H1 (cell line): ENCODE data around the gene ACTR6. TPM values are rescaled to one million over a fixed set of nuclear protein-coding genes. Genes with fewer than 3 reads are reported as not detected.

Experiments used
- CTCF ChIA-PET: fragments of 300-600 bp; sonication (Branson Sonifier 250); formaldehyde crosslinking; loops from one replicate; lab custom pipeline; 2021; ENCODE audit not compliant: partially characterized antibody; lab: Charles Lee
- POLR2A ChIA-PET: fragments of 300-600 bp; sonication (Branson Sonifier 250); formaldehyde crosslinking; loops from one replicate; lab custom pipeline; 2021; ENCODE audit warnings: inconsistent platforms; ENCODE audit not compliant: partially characterized antibody; lab: Charles Lee
- DNase-seq, 2 experiments: peaks; one replicate each; pipeline versions ENCODE4 v3.0.0 to v3.0.0-alpha.2; 2010 to 2022; ENCODE audit warnings: low spot score in 2 of 2, low read depth in 1 of 2, mixed read lengths in 1 of 2
- FAIRE-seq: peaks from 2 replicates; lab custom pipeline; 2011; peaks lifted over from hg19 to GRCh38; lab: Jason Lieb, UNC
- H2AFZ ChIP-seq: 2 replicates; pipeline ENCODE4 v1.8.1; 2012; ENCODE audit warnings: low read length, inconsistent platforms
- H2AK5ac ChIP-seq: 2 replicates; pipeline ENCODE4 v1.6.1; 2013; ENCODE audit warnings: low read depth, low read length
- H2BK120ac ChIP-seq: replicated peaks from 2 replicates; pipeline ENCODE3; 2013; ENCODE audit warnings: low read depth, low read length, inconsistent platforms
- H2BK12ac ChIP-seq: 2 replicates; pipeline ENCODE4 v1.6.1; 2013; ENCODE audit warnings: low read depth, low read length
- H2BK15ac ChIP-seq: 2 replicates; pipeline ENCODE4 v1.6.1; 2013; ENCODE audit warnings: low read length
- H2BK20ac ChIP-seq: 2 replicates; pipeline ENCODE4 v1.6.1; 2013; ENCODE audit warnings: low read length
- H2BK5ac ChIP-seq: 2 replicates; pipeline ENCODE4 v1.6.1; 2013; ENCODE audit warnings: low read depth, low read length
- H3K14ac ChIP-seq: 2 replicates; pipeline ENCODE4 v1.6.1; 2013; ENCODE audit warnings: inconsistent platforms; ENCODE audit not compliant: insufficient read length
- H3K18ac ChIP-seq: 2 replicates; pipeline ENCODE4 v1.6.1; 2013; ENCODE audit warnings: low read length; ENCODE audit errors: extremely low read depth
- H3K23ac ChIP-seq: 2 replicates; pipeline ENCODE4 v1.6.1; 2013; ENCODE audit warnings: inconsistent platforms; ENCODE audit not compliant: insufficient read length
- H3K23me2 ChIP-seq: 2 replicates; pipeline ENCODE4 v1.6.1; 2013; ENCODE audit warnings: low read depth, low read length
- H3K27ac ChIP-seq: 2 replicates; pipeline ENCODE4 v1.6.1; 2011; ENCODE audit warnings: low read depth, low read length, inconsistent platforms
- H3K27me3 ChIP-seq, 4 experiments: replicated peaks in 1 of 4; 1 replicate in 1 of 4; 2 replicates in 3 of 4; pipeline versions ENCODE4 v1.6.1 to v1.8.1; 2011 to 2013; ENCODE audit warnings: low read length in 3 of 4, mild to moderate bottlenecking in 3 of 4, inconsistent platforms in 2 of 4, mixed read lengths in 2 of 4, moderate library complexity in 1 of 4; ENCODE audit not compliant: control insufficient read depth in 3 of 4, insufficient read depth in 3 of 4; ENCODE audit errors: extremely low read depth in 1 of 4
- H3K36me3 ChIP-seq, 4 experiments: 2 replicates each; pipeline versions ENCODE4 v1.6.1 to v1.8.1; 2011 to 2013; ENCODE audit warnings: mild to moderate bottlenecking in 4 of 4, low read length in 3 of 4, moderate library complexity in 2 of 4, control low read depth in 1 of 4, inconsistent platforms in 1 of 4; ENCODE audit not compliant: insufficient read depth in 4 of 4, control insufficient read depth in 2 of 4
- H3K4ac ChIP-seq: replicated peaks from 2 replicates; pipeline ENCODE3; 2013; ENCODE audit warnings: low read length, low read depth, mixed read lengths, inconsistent platforms; ENCODE audit not compliant: insufficient read length
- H3K4me1 ChIP-seq, 4 experiments: replicated peaks in 1 of 4; 1 replicate in 1 of 4; 2 replicates in 3 of 4; pipeline versions ENCODE4 v1.6.1 to v1.8.1; 2011 to 2013; ENCODE audit warnings: low read length in 3 of 4, inconsistent platforms in 2 of 4, mixed read lengths in 1 of 4; ENCODE audit not compliant: insufficient read depth in 4 of 4, control insufficient read depth in 3 of 4
- H3K4me2 ChIP-seq, 2 experiments: 2 replicates each; pipeline versions ENCODE4 v1.6.1 to v1.8.1; 2011 to 2013; ENCODE audit warnings: low read depth in 2 of 2, low read length in 2 of 2, control low read depth in 1 of 2, inconsistent platforms in 1 of 2, mild to moderate bottlenecking in 1 of 2; ENCODE audit not compliant: insufficient read depth in 1 of 2
- H3K4me3 ChIP-seq, 4 experiments: fragments of 200-600, 300-600 bp in 1 of 4; sonication (generic), shearing (Covaris generic), sonication (Bioruptor Twin) in 1 of 4; 2 replicates each; pipeline versions ENCODE4 v1.5.1 to v1.8.1; 2011 to 2016; ENCODE audit warnings: low read length in 4 of 4, low read depth in 3 of 4, control low read depth in 2 of 4, inconsistent platforms in 2 of 4, mild to moderate bottlenecking in 2 of 4, mixed read lengths in 1 of 4, moderate library complexity in 1 of 4; ENCODE audit not compliant: insufficient read depth in 2 of 4; ENCODE audit errors: extremely low read depth in 1 of 4
- H3K56ac ChIP-seq: replicated peaks from 2 replicates; pipeline ENCODE3; 2013; ENCODE audit warnings: low read depth, mild to moderate bottlenecking, mixed read lengths, low read length, inconsistent platforms; ENCODE audit not compliant: insufficient read length
- H3K79me1 ChIP-seq: 2 replicates; pipeline ENCODE4 v1.6.1; 2013; ENCODE audit warnings: low read depth, low read length, control low read depth
- H3K79me2 ChIP-seq, 2 experiments: 2 replicates each; pipeline versions ENCODE4 v1.6.1 to v1.8.1; 2012 to 2013; ENCODE audit warnings: low read length in 2 of 2, mild to moderate bottlenecking in 2 of 2, inconsistent platforms in 1 of 2; ENCODE audit not compliant: insufficient read depth in 2 of 2, control insufficient read depth in 1 of 2
- H3K9ac ChIP-seq, 4 experiments: replicated peaks in 1 of 4; 1 replicate in 1 of 4; 2 replicates in 3 of 4; pipeline versions ENCODE4 v1.6.1 to v1.8.1; 2011 to 2013; ENCODE audit warnings: low read depth in 3 of 4, low read length in 3 of 4, control low read depth in 2 of 4, mild to moderate bottlenecking in 2 of 4, moderate library complexity in 2 of 4, inconsistent platforms in 1 of 4; ENCODE audit errors: extremely low read depth in 1 of 4
- H3K9me3 ChIP-seq, 2 experiments: 2 replicates each; pipeline versions ENCODE4 v1.6.1 to v1.8.1; 2012 to 2013; ENCODE audit warnings: mild to moderate bottlenecking in 2 of 2, moderate library complexity in 2 of 2, control low read depth in 1 of 2, inconsistent platforms in 1 of 2, low read depth in 1 of 2, low read length in 1 of 2, mixed read lengths in 1 of 2; ENCODE audit not compliant: insufficient read depth in 2 of 2
- H4K20me1 ChIP-seq, 2 experiments: replicated peaks in 1 of 2; 2 replicates each; pipeline versions ENCODE3 to v1.8.1; 2011 to 2013; ENCODE audit warnings: inconsistent platforms in 2 of 2, low read length in 2 of 2, mild to moderate bottlenecking in 1 of 2; ENCODE audit not compliant: insufficient read depth in 2 of 2, control insufficient read depth in 1 of 2
- H4K5ac ChIP-seq: 2 replicates; pipeline ENCODE4 v1.6.1; 2013; ENCODE audit warnings: low read length, low read depth, mixed read lengths, inconsistent platforms; ENCODE audit not compliant: insufficient read length
- H4K8ac ChIP-seq: 2 replicates; pipeline ENCODE4 v1.8.0; 2013; ENCODE audit warnings: mild to moderate bottlenecking, moderate library complexity, low read length, inconsistent platforms; ENCODE audit not compliant: insufficient read depth; ENCODE audit errors: extremely low read depth
- H4K91ac ChIP-seq: replicated peaks from 2 replicates; pipeline ENCODE3; 2013; ENCODE audit warnings: low read length, mixed read lengths, inconsistent platforms; ENCODE audit not compliant: insufficient read length
- CREB1 ChIP-seq: IDR thresholded peaks from 2 replicates; pipeline ENCODE4 v1.6.1; 2012; ENCODE audit warnings: inconsistent platforms
- HDAC2 ChIP-seq, 2 experiments: fragments of 300-600 bp in 1 of 2; sonication (generic) in 1 of 2; IDR thresholded peaks; 2 replicates each; pipeline ENCODE4 v1.6.1; 2011 to 2012; ENCODE audit warnings: low read depth in 2 of 2, low read length in 2 of 2, mild to moderate bottlenecking in 2 of 2, moderate library complexity in 2 of 2, borderline replicate concordance in 1 of 2, inconsistent platforms in 1 of 2
- JUN ChIP-seq: IDR thresholded peaks from 2 replicates; pipeline ENCODE4 v1.6.1; 2011; ENCODE audit warnings: low read depth, mild to moderate bottlenecking, improper control_type of control experiment, low read length
- MAFK ChIP-seq: IDR thresholded peaks from 2 replicates; pipeline ENCODE4 v1.6.1; 2012; ENCODE audit warnings: low read depth, mild to moderate bottlenecking, improper control_type of control experiment, low read length
- POLR2A ChIP-seq, 2 experiments: IDR thresholded peaks; 1 replicate in 1 of 2; 2 replicates in 1 of 2; pipeline ENCODE4 v1.6.1; 2011; ENCODE audit warnings: low read depth in 2 of 2, low read length in 2 of 2, mild to moderate bottlenecking in 2 of 2; ENCODE audit errors: control extremely low read depth in 1 of 2
- POU5F1 ChIP-seq: IDR thresholded peaks from 2 replicates; pipeline ENCODE4 v1.6.1; 2011; ENCODE audit warnings: low read depth, mild to moderate bottlenecking, low read length, moderate library complexity
- RNF2 ChIP-seq: fragments of 200-900, 300-1000 bp; sonication (generic); IDR thresholded peaks from 2 replicates; pipeline ENCODE4 v1.7.1; 2016; ENCODE audit warnings: borderline replicate concordance, low read depth, mild to moderate bottlenecking, antibody characterized with exemption, low read length; ENCODE audit not compliant: poor library complexity, severe bottlenecking; ENCODE audit errors: missing control alignments
- SAP30 ChIP-seq: fragments of 300-600 bp; sonication (generic); IDR thresholded peaks from 2 replicates; pipeline ENCODE4 v1.7.1; 2012; ENCODE audit warnings: low read length, moderate library complexity, mild to moderate bottlenecking, inconsistent platforms; ENCODE audit not compliant: insufficient read depth, insufficient replicate concordance
- WGBS, 2 experiments: shearing (Covaris generic) in 1 of 2; methylation state at CpG; one replicate each; pipeline versions ENCODE4 v1.1.6 to v1.1.7; 2013 to 2015; ENCODE audit warnings: low lambda C conversion rate in 2 of 2, mixed read lengths in 2 of 2, inconsistent platforms in 1 of 2, low coverage in 1 of 2, missing lambda C conversion rate in 1 of 2; ENCODE audit not compliant: insufficient replicate concordance in 2 of 2, insufficient coverage in 1 of 2, insufficient read length in 1 of 2; ENCODE audit errors: extremely low coverage in 1 of 2, missing lambda C conversion rate in 1 of 2; 5-methylcytosine and 5-hydroxymethylcytosine counted together
- polyA plus RNA-seq, 7 experiments: library from polyadenylated mRNA; depleted of rRNA in 3 of 7; stranded (reverse) in 5 of 7; unstranded in 2 of 7; fragments of >200 nt in 5 of 7; fragments of 200-250 nt in 2 of 7; gene quantifications; 1 replicate in 5 of 7; 2 replicates in 1 of 7; 4 replicates in 1 of 7; pipeline versions ENCODE4 v1.2.1 to v1.2.3, GENCODE V29; 2011 to 2013; ENCODE audit warnings: missing spikeins in 2 of 7, mixed read lengths in 2 of 7
- total RNA-seq: library from RNA; stranded (reverse); fragmentation: NEBNext Ultra II Directional; extraction: Animal tissue kit (Norgen Biotek cat#: 25700); gene quantifications from 2 replicates; pipeline ENCODE4 v1.2.1, GENCODE V29; 2021
- TF ChIP-seq, protein P1 (sequence below): IDR thresholded peaks from 2 replicates; pipeline ENCODE4 v1.6.1; 2012; ENCODE audit warnings: inconsistent platforms

The ACTR6 gene
- total and polyA plus RNA-seq, 2 of the 8 experiments (the other 6 are each of a cell fraction or from before 2014, with no cell fraction given), result 10.2 to 36.8 TPM

DNA sequence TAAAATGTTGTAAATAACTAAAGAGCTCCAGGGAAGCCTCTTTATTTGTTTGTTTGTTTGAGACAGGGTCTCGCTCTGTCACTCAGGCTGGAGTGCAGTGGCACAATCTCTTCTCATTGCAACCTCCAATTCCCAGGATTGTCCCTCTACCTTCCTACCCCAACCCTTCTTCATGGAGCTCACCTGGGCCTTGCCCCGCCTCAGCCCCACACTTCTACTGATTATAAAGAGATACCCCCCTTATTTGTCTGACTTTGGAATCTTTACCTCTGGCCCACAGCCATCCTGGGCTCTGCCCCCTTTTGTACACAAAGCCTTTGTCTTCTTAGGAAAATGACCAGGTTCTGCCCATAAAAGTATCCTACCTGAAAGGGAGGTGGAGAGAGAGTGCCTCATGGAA is 48.8 kb upstream of the ACTR6 start:
- H3K4ac ChIP-seq, result no peak overlapping the region
- no peaks in the 10 kb centered on the region for H3K79me2 ChIP-seq
- no peak overlapping the region for H3K4me3 ChIP-seq
- no peak for FAIRE-seq
- no peak overlapping the region for H4K8ac ChIP-seq
- 39% methylated on average over 2 of the region's 2 CpGs; no CpG with 5 or more reads in 1 of the 2 experiments for WGBS, 2 experiments
- peaks cover 0 to 17% (median 9%) of the 10 kb centered on the region in 4 experiments; a peak in 6 of 7 replicates for H3K4me1 ChIP-seq
- no peak overlapping the region for H2AK5ac ChIP-seq
- H4K20me1 ChIP-seq, result no peaks in the 10 kb centered on the region
- no peak overlapping the region for H3K27ac ChIP-seq
- H3K23me2 ChIP-seq, result no peaks in the 10 kb centered on the region
- H3K27me3 ChIP-seq, result no peaks in the 10 kb centered on the region
- DNase-seq, result no peak
- ChIA-PET POLR2A (interaction anchor here (0.8 to 1.0 kb wide), 3 partner anchors 12 to 154 kb away, joined by 4 to 5 read pairs (median 4); no protein-coding TSS in a partner anchor), CTCF (interaction anchor here (0.6 to 4.4 kb wide), 3 partner anchors 12 to 84 kb away, joined by 3 to 50 read pairs (median 5); no protein-coding TSS in a partner anchor)
- no peak overlapping the region for H3K9ac ChIP-seq
- no peak overlapping the region for H3K23ac ChIP-seq
- peak overlapping the region; percentile 16 for H2BK120ac ChIP-seq
- H4K5ac ChIP-seq, result no peak overlapping the region
- no peak overlapping the region for H2BK20ac ChIP-seq
- H3K56ac ChIP-seq, result no peak overlapping the region
- no peaks in the 10 kb centered on the region for H3K36me3 ChIP-seq
- H2AFZ ChIP-seq, result no peak overlapping the region
- H3K9me3 ChIP-seq, result no peaks in the 10 kb centered on the region
- no peaks in the 10 kb centered on the region for H3K79me1 ChIP-seq
- peak overlapping the region; percentile 72; the same call in 1 of the 2 replicates for H2BK12ac ChIP-seq
- no peak overlapping the region for H2BK15ac ChIP-seq
- H3K4me2 ChIP-seq, result peak overlapping the region; percentile 41 to 66; a peak in 3 of 4 replicates
- peak overlapping the region; percentile 93 for H2BK5ac ChIP-seq
- no peak overlapping the region for H4K91ac ChIP-seq
- H3K18ac ChIP-seq, result peak overlapping the region; percentile 95
- no peak overlapping the region for H3K14ac ChIP-seq
- TF ChIP-seq JUN, result no peak
- TF ChIP-seq RNF2, result no peak
- no peak for TF ChIP-seq CREB1
- TF ChIP-seq HDAC2 (IDR thresholded peaks at IDR 0.05; ENCODE audit: borderline replicate concordance in 1 of 2, low read depth in 2 of 2, low read length in 2 of 2), result no peak
- no peak for TF ChIP-seq POLR2A (IDR thresholded peaks at IDR 0.05; ENCODE audit: control extremely low read depth in 1 of 2, low read depth in 2 of 2, low read length in 2 of 2)
- TF ChIP-seq SAP30, result no peak
- no peak for TF ChIP-seq MAFK
- no peak for TF ChIP-seq POU5F1
- TF ChIP-seq, protein P1, sequence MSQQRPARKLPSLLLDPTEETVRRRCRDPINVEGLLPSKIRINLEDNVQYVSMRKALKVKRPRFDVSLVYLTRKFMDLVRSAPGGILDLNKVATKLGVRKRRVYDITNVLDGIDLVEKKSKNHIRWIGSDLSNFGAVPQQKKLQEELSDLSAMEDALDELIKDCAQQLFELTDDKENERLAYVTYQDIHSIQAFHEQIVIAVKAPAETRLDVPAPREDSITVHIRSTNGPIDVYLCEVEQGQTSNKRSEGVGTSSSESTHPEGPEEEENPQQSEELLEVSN, result no peak
